ENCODE data around the gene TMC7.

Gene TMC7

GRCh38 chr16:19088341-19088916 is 104.7 kb downstream of the TMC7 start:
- no peak for DNase-seq (ENCODE audit: low read depth in 2 of 2)

DNA sequence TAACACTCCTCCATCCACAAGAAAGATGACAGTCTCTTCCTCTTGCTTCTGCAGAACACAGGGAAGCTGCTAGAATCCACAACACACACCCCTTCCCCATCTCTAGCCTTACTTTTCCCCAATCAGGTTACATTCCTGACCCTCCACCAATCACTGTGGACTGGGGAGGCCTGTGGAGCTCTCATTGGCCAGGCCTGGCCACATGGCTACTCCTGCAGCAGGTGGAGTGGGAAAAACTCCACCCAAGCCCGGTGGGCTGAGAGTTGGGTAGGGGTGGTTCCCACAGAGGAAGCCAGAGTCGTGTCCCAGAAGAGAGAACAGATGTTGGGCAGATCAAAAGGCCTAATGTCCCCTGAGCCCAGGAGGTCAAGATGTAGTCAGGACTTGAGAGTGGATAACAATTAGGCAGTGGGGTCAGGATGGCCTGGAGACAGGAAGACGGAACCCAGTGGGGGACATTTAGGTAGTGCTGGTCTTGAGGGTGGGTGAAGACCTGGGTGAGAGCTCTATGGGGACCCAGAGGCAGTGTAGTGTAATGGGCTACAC is 105.7 kb downstream of the TMC7 start:
- DNase-seq (ENCODE audit: low read depth in 2 of 2) = no peak

DNA sequence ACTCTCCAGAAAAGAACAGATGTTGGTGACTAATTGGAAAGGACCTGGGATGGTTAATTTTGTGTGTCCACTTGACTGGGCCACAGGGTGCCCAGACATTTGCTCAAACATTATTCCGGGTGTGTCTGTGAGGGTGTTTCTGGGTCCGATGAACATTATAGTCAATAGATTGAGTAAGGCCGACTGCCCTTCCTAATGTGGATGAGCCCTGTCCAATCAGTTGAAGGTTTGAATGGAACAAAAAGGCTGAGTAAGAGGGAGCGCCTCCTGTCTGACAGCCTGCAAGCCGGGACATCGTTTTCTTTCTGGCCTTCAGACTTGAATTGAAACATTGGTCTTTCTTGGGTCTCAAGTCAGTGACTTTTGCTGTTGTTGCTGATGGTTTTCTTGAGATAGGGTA is 107.2 kb downstream of the TMC7 start:
- no peak for DNase-seq (ENCODE audit: low read depth in 2 of 2)

DNA sequence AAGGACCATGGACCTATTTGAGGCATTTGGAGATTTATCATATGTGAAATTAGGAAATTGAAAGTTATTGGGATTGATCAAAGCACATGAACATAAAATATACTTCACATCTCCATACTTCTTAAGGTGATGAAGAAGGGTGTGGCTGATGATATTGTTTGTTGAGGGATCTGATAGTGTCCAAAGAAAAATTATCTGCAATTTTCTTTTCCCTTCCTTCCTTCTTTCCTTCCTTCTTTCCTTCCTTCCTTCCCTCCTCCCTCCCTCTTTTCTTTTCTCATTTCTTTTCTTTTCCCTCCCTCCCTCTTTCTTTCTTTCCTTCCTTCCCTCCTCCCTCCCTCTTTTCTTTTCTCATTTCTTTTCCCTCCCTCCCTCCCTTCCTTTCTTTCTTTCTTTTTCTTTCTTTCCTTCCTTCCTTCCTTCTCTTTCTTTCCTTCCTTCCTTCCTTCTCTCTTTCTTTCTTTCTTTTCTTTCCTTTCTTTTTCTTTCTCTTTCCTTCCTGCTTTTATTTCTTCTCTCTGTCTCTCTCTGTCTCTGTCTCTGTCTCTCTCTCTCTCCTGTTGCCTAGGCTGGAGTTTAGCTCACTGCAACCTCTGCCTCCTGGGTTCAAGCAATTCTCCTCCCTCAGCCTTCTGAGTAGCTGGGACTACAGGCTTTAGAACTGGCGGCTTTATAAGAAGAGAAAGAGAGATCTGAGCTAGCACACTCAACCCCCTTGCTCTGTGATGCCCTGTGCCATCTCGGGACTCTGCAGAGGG is 109.1 kb downstream of the TMC7 start:
- no peak for DNase-seq (ENCODE audit: low read depth in 2 of 2)

DNA sequence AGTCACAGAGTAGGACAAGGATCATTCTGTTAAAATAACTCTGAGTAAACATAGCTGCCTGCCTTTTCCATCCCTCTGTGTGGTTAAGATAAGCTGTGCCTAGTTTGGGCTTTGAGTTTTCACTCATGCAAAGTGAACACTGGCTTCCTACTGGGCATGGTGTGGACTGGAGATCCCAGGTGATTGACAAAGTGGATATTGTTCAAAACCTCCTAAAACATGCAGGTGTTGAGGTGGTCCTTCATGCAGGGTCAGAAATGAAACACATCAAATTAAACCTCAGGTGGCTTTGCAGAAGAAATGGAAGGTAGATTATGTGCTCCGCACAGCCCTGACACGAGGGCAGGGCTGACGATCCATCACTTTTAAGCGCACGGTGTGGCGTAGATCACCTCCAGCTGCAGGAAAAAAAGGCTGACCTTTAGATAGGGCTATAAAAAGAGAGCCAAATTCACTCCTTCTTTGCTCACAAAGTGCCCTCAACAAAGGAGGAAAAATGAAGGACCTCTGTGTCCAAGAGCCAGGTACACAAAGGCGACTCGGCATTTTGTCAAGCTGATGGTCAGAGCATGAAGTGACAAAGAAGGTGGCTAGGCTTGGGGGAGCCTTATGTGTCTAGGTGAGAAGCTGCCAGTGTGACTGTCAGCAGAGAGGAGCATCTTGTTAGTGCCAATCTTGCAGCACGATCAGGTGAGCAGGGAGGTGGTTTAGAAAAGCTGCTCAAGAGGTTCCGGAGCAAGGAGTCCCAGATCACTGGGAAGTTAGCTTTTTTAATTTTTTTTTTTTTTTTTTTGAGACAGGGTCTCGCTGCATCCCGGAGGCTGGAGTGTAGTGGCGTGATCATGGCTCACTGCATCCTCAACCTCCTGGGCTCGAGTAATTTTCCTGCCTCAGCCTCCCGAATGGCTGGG is 110.2 kb downstream of the TMC7 start:
- no peak for DNase-seq (ENCODE audit: low read depth in 2 of 2)

GRCh38 chr16:19094542-19095365 is 111.0 kb downstream of the TMC7 start:
- no peak for DNase-seq (ENCODE audit: low read depth in 2 of 2)

- no peak for DNase-seq (ENCODE audit: low read depth in 2 of 2)
Measured at GRCh38 chr16:19095654-19096053, 111.9 kb downstream of the TMC7 start.

GRCh38 chr16:19098173-19098572 is 114.4 kb downstream of the TMC7 start:
- DNase-seq (ENCODE audit: low read depth in 2 of 2) = no peak

- DNase-seq (ENCODE audit: low read depth in 2 of 2) = no peak
Measured at GRCh38 chr16:19102187-19102872, 118.6 kb downstream of the TMC7 start.

GRCh38 chr16:19104607-19105006 is 120.9 kb downstream of the TMC7 start:
- DNase-seq (ENCODE audit: low read depth in 2 of 2) = no peak

DNA sequence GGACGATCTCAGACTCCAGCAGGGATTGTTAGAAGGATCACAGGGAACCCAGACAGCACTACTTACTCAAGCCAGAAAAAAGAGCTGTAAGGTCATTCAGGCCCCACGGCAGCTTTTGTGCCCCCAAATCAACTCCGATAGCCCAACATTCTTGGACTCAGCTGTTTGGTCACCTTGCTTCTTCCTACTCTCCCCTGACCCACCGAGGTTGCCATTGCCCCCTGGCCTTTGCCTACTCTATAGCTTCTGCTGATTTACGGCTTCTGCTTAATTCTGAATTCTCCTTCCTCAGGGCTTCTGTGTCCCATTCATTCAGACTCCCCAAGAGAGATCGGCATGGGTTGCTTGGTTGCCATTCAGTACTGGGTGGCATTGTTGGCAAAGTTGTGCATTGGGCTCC is 121.4 kb downstream of the TMC7 start:
- DNase-seq (ENCODE audit: low read depth in 2 of 2) = no peak

GRCh38 chr16:19105891-19106624 is 122.3 kb downstream of the TMC7 start:
- DNase-seq (ENCODE audit: low read depth in 2 of 2) = no peak

DNA sequence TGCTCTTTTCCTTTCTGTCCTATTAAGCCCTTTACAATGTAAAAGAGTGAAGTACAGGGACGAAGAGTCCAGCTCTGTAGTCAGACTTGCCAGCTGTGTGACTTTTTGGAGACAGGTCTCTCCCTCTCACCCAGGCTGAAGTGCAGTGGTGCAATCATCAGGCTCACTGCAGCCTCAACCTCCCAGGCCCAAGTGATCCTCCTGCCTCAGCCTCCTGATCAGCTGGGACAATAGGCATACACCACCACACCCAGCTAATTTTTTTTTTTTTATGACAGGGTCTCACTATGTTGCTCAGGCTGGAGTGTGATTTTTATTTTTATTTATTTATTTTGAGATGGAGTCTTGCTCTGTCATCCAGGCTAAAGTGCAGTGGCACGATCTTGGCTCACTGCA is 122.9 kb downstream of the TMC7 start:
- DNase-seq (ENCODE audit: low read depth in 2 of 2) = no peak

- no peak for DNase-seq (ENCODE audit: low read depth in 2 of 2)
Measured at GRCh38 chr16:19108409-19109287, 124.9 kb downstream of the TMC7 start.

GRCh38 chr16:19109288-19109664 is 125.5 kb downstream of the TMC7 start:
- no peak for DNase-seq (ENCODE audit: low read depth in 2 of 2)

DNA sequence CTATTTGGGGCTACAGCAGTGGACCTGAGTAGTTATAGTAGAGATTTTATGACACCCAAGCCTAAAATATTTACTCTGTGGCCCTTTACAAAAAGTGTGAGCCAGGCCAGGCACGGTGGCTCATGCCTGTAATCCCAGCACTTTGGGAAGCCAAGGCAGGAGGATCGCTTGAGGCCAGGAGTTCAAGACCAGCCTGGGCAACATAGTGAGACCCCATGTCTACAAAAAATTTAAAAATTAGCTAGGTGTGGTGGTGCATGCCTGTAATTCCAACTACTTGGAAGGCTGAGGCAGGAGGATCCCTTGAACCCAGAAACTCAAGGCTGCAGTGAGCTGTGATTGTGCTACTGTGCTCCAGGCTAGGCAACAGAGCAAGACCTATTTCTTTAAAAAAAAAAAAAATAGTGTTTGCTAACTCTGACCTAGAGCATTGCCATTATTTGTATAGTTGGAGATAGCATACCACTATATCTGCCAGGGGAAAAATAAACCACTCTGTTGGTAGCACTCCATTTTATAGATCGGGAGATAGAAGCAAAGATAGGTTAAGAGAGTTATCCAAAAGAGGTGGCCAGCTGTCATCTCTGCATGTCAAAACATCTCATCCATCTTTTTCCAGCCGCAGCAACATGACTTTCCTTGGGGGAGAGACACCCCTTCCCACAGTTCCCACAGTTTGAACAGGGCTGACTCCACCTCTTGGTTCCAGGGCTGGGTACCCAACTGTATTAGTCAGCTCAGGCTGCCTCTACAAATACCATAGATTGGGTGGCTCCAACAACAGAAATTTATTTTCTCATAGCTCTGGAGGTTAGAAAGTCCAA is 127.0 kb downstream of the TMC7 start:
- DNase-seq (ENCODE audit: low read depth in 2 of 2) = no peak

- DNase-seq (ENCODE audit: low read depth in 2 of 2) = no peak
Measured at GRCh38 chr16:19112099-19112407, 128.3 kb downstream of the TMC7 start.
